A549 (cell line): ENCODE measurements around the gene CRB1. TPM values are rescaled to one million over a fixed set of nuclear protein-coding genes. Genes with fewer than 3 reads are reported as not detected.

Experiments used
- ATAC-seq, 2 experiments: fragments of 200-7000 bp in 1 of 2; fragments of >200 bp in 1 of 2; cut with Nextera tagmentation in 1 of 2; cut with Tn5 transposase in 1 of 2; 3 replicates each; pipeline versions ENCODE4 v1.8.0 to v1.9.1; 2018 to 2020; ENCODE audit warnings: mild to moderate bottlenecking in 1 of 2, moderate library complexity in 1 of 2
- CTCF ChIA-PET: fragments of 300-600 bp; sonication (Branson Sonifier 250); formaldehyde crosslinking; extraction: SDS; loops from one replicate; lab custom pipeline; 2021; ENCODE audit warnings: antibody characterized with exemption, inconsistent platforms; lab: Yijun Ruan, JAX
- POLR2A ChIA-PET: fragments of 350-600 bp; formaldehyde crosslinking; extraction: SDS; loops from one replicate; lab custom pipeline; 2021; ENCODE audit warnings: antibody characterized with exemption, inconsistent platforms; lab: Yijun Ruan, JAX
- DNase-seq, 2 experiments: peaks; one replicate each; pipeline versions ENCODE4 v3.0.0 to v3.0.0-alpha.2; 2011 to 2016; ENCODE audit warnings: low read depth in 1 of 2, low spot score in 1 of 2
- FAIRE-seq: peaks from 2 replicates; lab custom pipeline; 2011; peaks lifted over from hg19 to GRCh38; lab: Jason Lieb, UNC
- H3K27ac ChIP-seq, 2 experiments: fragments of >200 bp; sonication (Bioruptor Twin); formaldehyde crosslinking; 3 replicates each; pipeline ENCODE4 v1.5.1; 2016 to 2017
- H3K4me1 ChIP-seq: fragments of >200 bp; sonication (Bioruptor Twin); formaldehyde crosslinking; 3 replicates; pipeline ENCODE4 v1.6.1; 2016
- H3K4me2 ChIP-seq: fragments of >200 bp; sonication (Bioruptor Twin); formaldehyde crosslinking; 3 replicates; pipeline ENCODE4 v1.6.1; 2016
- H3K4me3 ChIP-seq: fragments of >200 bp; sonication (Bioruptor Twin); formaldehyde crosslinking; 3 replicates; pipeline ENCODE4 v1.5.1; 2016
- H3K9me3 ChIP-seq: fragments of >200 bp; sonication (Bioruptor Twin); formaldehyde crosslinking; 3 replicates; pipeline ENCODE4 v1.6.1; 2016
- CBX2 ChIP-seq: fragments of 200-600 bp; sonication (generic); IDR thresholded peaks from 2 replicates; pipeline ENCODE4 v1.6.1; 2016; ENCODE audit warnings: low read depth, mild to moderate bottlenecking, borderline replicate concordance
- CBX8 ChIP-seq: fragments of 200-600 bp; sonication (generic); IDR thresholded peaks from 2 replicates; pipeline ENCODE4 v1.6.1; 2016
- EHF ChIP-seq: fragments of 250-450 bp; sonication (Bioruptor Pico); IDR thresholded peaks from 2 replicates; pipeline ENCODE4 v1.5.0; 2020; ENCODE audit warnings: mild to moderate bottlenecking
- EP300 ChIP-seq, 2 experiments: fragments of >200 bp; sonication (Bioruptor Twin); formaldehyde crosslinking; IDR thresholded peaks; 2 replicates in 1 of 2; 3 replicates in 1 of 2; pipeline ENCODE4 v1.6.1; 2016 to 2017
- ESRRA ChIP-seq: fragments of 150-350 bp; IDR thresholded peaks from 2 replicates; pipeline ENCODE4 v1.6.1; 2014; ENCODE audit warnings: mild to moderate bottlenecking, low read length, borderline replicate concordance
- FOSB ChIP-seq: fragments of 250-450 bp; sonication (Bioruptor Pico); IDR thresholded peaks from 2 replicates; pipeline ENCODE4 v1.5.0; 2020; ENCODE audit warnings: mild to moderate bottlenecking, moderate library complexity
- FOXS1 ChIP-seq: fragments of 250-450 bp; sonication (Bioruptor Pico); IDR thresholded peaks from 2 replicates; pipeline ENCODE4 v1.5.0; 2020; ENCODE audit warnings: mild to moderate bottlenecking, moderate library complexity
- HDAC2 ChIP-seq: fragments of 200-600 bp; sonication (generic); IDR thresholded peaks from 2 replicates; pipeline ENCODE4 v1.6.1; 2016
- HOXA7 ChIP-seq: fragments of 250-450 bp; sonication (Bioruptor Pico); IDR thresholded peaks from 2 replicates; pipeline ENCODE4 v1.5.0; 2020; ENCODE audit warnings: mild to moderate bottlenecking, moderate library complexity
- KDM1A ChIP-seq: fragments of 200-600 bp; sonication (generic); IDR thresholded peaks from 2 replicates; pipeline ENCODE4 v1.6.1; 2016; ENCODE audit warnings: low read depth, mild to moderate bottlenecking
- KDM5A ChIP-seq: fragments of 200-600 bp; sonication (generic); IDR thresholded peaks from 2 replicates; pipeline ENCODE4 v1.6.1; 2016; ENCODE audit warnings: antibody characterized with exemption, mild to moderate bottlenecking
- NPAS2 ChIP-seq: fragments of 250-450 bp; sonication (Bioruptor Pico); IDR thresholded peaks from 2 replicates; pipeline ENCODE4 v1.8.0; 2022; ENCODE audit warnings: mild to moderate bottlenecking, moderate library complexity, borderline replicate concordance
- NR3C1 ChIP-seq: fragments of >200 bp; sonication (Bioruptor Twin); formaldehyde crosslinking; IDR thresholded peaks from 3 replicates; pipeline ENCODE4 v1.6.1; 2017
- POLR2A ChIP-seq: IDR thresholded peaks from 2 replicates; pipeline ENCODE4 v1.6.1; 2012; ENCODE audit warnings: mild to moderate bottlenecking, low read length
- RAD21 ChIP-seq, 2 experiments: fragments of >200 bp in 1 of 2; sonication (Bioruptor Twin) in 1 of 2; formaldehyde crosslinking in 1 of 2; IDR thresholded peaks in 1 of 2; conservative IDR thresholded peaks in 1 of 2; 2 replicates in 1 of 2; 3 replicates in 1 of 2; pipeline ENCODE4 v1.6.1; 2012 to 2018; ENCODE audit warnings: inconsistent platforms in 1 of 2
- RCOR1 ChIP-seq: fragments of 150-350 bp; IDR thresholded peaks from 2 replicates; pipeline ENCODE4 v1.6.1; 2014; ENCODE audit warnings: antibody characterized with exemption, low read length, low read depth
- RNF2 ChIP-seq: fragments of 200-600 bp; sonication (generic); IDR thresholded peaks from 2 replicates; pipeline ENCODE4 v1.6.1; 2016; ENCODE audit warnings: low read depth, mild to moderate bottlenecking, antibody characterized with exemption, moderate library complexity, borderline replicate concordance
- SMC3 ChIP-seq: fragments of >200 bp; sonication (Bioruptor Twin); formaldehyde crosslinking; IDR thresholded peaks from 3 replicates; pipeline ENCODE4 v1.6.1; 2018; ENCODE audit warnings: inconsistent platforms
- SREBF2 ChIP-seq: fragments of 450-650 bp; IDR thresholded peaks from 2 replicates; pipeline ENCODE4 v1.6.1; 2014; ENCODE audit warnings: mild to moderate bottlenecking, moderate library complexity
- TP53 ChIP-seq: fragments of 250-450 bp; sonication (Bioruptor Pico); IDR thresholded peaks from 2 replicates; pipeline ENCODE4 v1.5.0; 2021; ENCODE audit warnings: mild to moderate bottlenecking, moderate library complexity
- WGBS: methylation state at CpG from one replicate; pipeline ENCODE4 v1.1.6; 2017; ENCODE audit errors: missing lambda C conversion rate; 5-methylcytosine and 5-hydroxymethylcytosine counted together
- polyA plus RNA-seq, 4 experiments: library from polyadenylated mRNA; depleted of rRNA in 3 of 4; stranded (reverse); fragments of >200 nt; fragmentation: RNase III in 1 of 4; extraction: RNeasy Plus Mini Kit Qiagen cat#74134 plus additional on column Dnase treatment in 1 of 4; gene quantifications; 2 replicates in 3 of 4; 3 replicates in 1 of 4; pipeline ENCODE4 v1.2.3, GENCODE V29; 2011 to 2017
- TF ChIP-seq, protein P1 (sequence below): fragments of 200-600 bp; sonication (generic); IDR thresholded peaks from 2 replicates; pipeline ENCODE4 v1.6.1; 2016; ENCODE audit warnings: antibody characterized with exemption, mild to moderate bottlenecking, moderate library complexity
- TF ChIP-seq, protein P2 (sequence below): IDR thresholded peaks from 2 replicates; pipeline ENCODE4 v1.6.1; 2012; ENCODE audit warnings: low read depth, borderline replicate concordance
- TF ChIP-seq, protein P3 (sequence below): fragments of >200 bp; sonication (Bioruptor Twin); formaldehyde crosslinking; IDR thresholded peaks from 3 replicates; pipeline ENCODE4 v1.5.1; 2016
- TF ChIP-seq, protein P4 (sequence below): fragments of >200 bp; sonication (Bioruptor Twin); formaldehyde crosslinking; IDR thresholded peaks from 2 replicates; pipeline ENCODE4 v1.6.1; 2016
- TF ChIP-seq, protein P5 (sequence below): fragments of >200 bp; sonication (Bioruptor Twin); formaldehyde crosslinking; IDR thresholded peaks from 3 replicates; pipeline ENCODE4 v1.6.1; 2016

Gene CRB1
- polyA plus RNA-seq, 2 of the 4 experiments (the other 2 are of a cell fraction), result not detected

DNA sequence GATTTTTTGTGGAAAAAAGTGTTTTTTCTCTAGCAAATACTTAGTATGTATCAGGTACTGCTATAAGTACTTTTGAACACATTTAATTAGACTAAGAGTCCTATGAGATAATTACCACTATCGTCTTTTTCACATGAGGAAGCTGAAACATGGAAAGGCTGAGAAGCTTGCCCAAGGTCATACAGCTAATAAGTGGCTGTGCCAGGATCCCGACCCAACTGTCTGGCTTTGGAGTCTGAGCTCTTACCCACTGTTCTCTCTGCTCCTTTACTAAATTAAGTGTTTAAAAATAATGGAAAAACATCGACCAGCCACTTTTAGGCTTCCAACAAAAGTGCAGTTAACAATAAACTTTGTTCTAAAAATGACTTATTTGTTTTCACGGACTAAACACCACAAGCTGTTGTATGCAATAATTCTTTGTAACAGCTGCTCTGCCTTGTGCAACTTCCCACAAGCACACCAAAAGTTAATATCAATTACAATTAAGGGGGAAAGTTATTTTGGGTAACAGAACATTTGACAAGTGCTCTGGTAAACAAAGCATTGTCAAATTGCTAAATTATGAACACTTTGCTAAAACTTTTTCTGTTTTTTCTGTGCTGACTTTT is 75.7 kb downstream of the CRB1 start:
- POLR2A ChIA-PET, result no interaction called here
- no peak for FAIRE-seq
- H3K9me3 ChIP-seq, result no peaks in the 10 kb centered on the region
- no peak overlapping the region for H3K27ac ChIP-seq
- TF ChIP-seq, protein P1, sequence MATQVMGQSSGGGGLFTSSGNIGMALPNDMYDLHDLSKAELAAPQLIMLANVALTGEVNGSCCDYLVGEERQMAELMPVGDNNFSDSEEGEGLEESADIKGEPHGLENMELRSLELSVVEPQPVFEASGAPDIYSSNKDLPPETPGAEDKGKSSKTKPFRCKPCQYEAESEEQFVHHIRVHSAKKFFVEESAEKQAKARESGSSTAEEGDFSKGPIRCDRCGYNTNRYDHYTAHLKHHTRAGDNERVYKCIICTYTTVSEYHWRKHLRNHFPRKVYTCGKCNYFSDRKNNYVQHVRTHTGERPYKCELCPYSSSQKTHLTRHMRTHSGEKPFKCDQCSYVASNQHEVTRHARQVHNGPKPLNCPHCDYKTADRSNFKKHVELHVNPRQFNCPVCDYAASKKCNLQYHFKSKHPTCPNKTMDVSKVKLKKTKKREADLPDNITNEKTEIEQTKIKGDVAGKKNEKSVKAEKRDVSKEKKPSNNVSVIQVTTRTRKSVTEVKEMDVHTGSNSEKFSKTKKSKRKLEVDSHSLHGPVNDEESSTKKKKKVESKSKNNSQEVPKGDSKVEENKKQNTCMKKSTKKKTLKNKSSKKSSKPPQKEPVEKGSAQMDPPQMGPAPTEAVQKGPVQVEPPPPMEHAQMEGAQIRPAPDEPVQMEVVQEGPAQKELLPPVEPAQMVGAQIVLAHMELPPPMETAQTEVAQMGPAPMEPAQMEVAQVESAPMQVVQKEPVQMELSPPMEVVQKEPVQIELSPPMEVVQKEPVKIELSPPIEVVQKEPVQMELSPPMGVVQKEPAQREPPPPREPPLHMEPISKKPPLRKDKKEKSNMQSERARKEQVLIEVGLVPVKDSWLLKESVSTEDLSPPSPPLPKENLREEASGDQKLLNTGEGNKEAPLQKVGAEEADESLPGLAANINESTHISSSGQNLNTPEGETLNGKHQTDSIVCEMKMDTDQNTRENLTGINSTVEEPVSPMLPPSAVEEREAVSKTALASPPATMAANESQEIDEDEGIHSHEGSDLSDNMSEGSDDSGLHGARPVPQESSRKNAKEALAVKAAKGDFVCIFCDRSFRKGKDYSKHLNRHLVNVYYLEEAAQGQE, result no peak
- no peak for TF ChIP-seq SREBF2
- CTCF ChIA-PET, result interaction anchor here (1.3 to 1.9 kb wide), 2 partner anchors 11 to 163 kb away, joined by 3 to 7 read pairs; no protein-coding TSS in a partner anchor
- no peak for DNase-seq
- no peak for ATAC-seq
- no peak overlapping the region for H3K4me2 ChIP-seq
- no peak overlapping the region for H3K4me3 ChIP-seq
- 33% methylated on average over 4 of the region's 4 CpGs for WGBS
- H3K4me1 ChIP-seq, result no peaks in the 10 kb centered on the region

DNA sequence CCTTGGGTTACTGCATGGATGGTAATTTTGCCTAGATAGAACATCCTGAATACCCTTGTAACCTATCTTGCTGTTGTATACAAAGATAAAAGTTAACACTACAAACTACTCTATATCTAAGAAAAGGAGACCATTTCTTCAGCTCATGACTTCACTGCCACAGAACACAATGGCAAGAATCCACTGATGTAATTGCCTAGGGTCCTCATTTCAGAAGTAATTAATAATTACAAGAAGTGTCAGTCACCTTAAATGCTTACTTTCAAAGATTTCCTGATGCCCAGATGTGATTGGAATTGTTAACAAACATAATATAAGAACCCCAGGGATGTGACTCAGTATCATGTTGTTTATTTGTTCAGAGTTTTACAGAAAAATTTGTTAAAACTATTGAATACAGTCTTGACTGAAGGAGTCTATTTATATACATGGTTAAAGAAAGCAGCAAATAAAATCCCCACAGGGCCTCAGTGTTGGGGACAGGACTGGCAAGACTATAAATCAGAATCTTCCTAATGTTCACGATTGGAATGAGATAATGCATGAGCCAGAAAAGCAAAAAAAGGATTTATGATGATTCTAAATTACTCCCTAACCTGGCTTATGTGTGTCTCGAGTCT is 83.9 kb downstream of the CRB1 start:
- Histone ChIP-seq H3K27ac (no peak overlapping the region), H3K4me1 (no peaks in the 10 kb centered on the region)
- FAIRE-seq, result no peak
- TF ChIP-seq RCOR1 (no peak), NPAS2 (CRISPR knock-in tag) (no peak), RNF2 (no peak), EP300 (IDR thresholded peaks at IDR 0.05) (no peak), SMC3 (no peak), ESRRA (no peak), FOSB (CRISPR knock-in tag) (no peak), KDM1A (no peak)
- TF ChIP-seq, all 56 proteins: peak for 0
- DNase-seq (no peak), ATAC-seq (no peak)
- Histone ChIP-seq H3K4me3 (no peak overlapping the region), H3K9me3 (no peaks in the 10 kb centered on the region), H3K4me2 (no peak overlapping the region)
- ChIA-PET POLR2A (no interaction called here), CTCF (no interaction called here)
- 39% methylated on average over 2 of the region's 2 CpGs for WGBS

DNA sequence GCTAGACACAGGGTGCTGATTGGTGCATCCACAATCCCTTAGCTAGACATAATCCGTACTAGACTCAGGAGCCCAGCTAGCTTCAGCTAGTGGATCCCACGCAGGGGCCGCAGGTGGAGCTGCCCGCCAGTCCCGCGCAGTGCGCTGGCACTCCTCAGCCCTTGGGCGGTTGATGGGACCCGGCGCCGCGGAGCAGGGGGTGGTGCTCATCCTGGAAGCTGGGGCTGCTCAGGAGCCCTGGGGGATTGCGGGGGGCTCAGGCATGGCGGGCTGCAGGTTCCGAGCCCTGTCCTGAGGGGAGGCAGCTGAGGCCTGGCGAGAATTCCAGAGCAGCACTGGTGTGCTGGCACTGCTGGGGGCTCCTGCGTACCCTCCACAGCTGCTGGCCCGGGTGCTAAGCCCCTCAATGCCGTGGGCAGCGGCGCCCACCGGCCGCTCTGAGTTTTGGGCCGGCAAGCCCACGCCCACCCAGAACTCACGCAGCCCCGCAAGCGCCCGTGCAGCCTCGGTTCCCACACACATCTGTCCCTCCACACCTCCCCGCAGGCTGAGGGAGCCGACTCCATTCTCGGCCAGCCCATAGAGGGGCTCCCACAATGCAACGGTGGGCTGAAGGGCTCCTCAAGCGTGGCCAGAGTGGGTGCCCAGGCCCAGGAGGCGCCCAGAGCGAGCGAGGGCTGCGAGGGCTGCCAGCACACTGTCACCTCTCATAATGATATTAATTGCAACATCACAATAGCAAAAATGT is 87.4 kb downstream of the CRB1 start:
- H3K27ac ChIP-seq, result no peak overlapping the region
- no peaks in the 10 kb centered on the region for H3K4me1 ChIP-seq
- no peak overlapping the region for H3K4me3 ChIP-seq
- H3K4me2 ChIP-seq, result no peak overlapping the region
- DNase-seq (no peak), ATAC-seq (no peak; a peak in 1 of 6 replicates), FAIRE-seq (no peak)
- POLR2A ChIA-PET, result no interaction called here
- TF ChIP-seq, protein P2, sequence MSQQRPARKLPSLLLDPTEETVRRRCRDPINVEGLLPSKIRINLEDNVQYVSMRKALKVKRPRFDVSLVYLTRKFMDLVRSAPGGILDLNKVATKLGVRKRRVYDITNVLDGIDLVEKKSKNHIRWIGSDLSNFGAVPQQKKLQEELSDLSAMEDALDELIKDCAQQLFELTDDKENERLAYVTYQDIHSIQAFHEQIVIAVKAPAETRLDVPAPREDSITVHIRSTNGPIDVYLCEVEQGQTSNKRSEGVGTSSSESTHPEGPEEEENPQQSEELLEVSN, result no peak
- no peak for TF ChIP-seq KDM5A
- no peak for TF ChIP-seq POLR2A
- no peak for TF ChIP-seq RAD21 (conservative IDR thresholded peaks at IDR 0.05 in 1 of 2, IDR thresholded peaks at IDR 0.05 in 1 of 2)
- TF ChIP-seq, protein P3, sequence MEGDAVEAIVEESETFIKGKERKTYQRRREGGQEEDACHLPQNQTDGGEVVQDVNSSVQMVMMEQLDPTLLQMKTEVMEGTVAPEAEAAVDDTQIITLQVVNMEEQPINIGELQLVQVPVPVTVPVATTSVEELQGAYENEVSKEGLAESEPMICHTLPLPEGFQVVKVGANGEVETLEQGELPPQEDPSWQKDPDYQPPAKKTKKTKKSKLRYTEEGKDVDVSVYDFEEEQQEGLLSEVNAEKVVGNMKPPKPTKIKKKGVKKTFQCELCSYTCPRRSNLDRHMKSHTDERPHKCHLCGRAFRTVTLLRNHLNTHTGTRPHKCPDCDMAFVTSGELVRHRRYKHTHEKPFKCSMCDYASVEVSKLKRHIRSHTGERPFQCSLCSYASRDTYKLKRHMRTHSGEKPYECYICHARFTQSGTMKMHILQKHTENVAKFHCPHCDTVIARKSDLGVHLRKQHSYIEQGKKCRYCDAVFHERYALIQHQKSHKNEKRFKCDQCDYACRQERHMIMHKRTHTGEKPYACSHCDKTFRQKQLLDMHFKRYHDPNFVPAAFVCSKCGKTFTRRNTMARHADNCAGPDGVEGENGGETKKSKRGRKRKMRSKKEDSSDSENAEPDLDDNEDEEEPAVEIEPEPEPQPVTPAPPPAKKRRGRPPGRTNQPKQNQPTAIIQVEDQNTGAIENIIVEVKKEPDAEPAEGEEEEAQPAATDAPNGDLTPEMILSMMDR, result no peak
- TF ChIP-seq EP300 (IDR thresholded peaks at IDR 0.05), result no peak
- TF ChIP-seq TP53, result no peak
- TF ChIP-seq HOXA7 (CRISPR knock-in tag), result no peak
- TF ChIP-seq NR3C1, result no peak
- TF ChIP-seq EHF (CRISPR knock-in tag), result no peak
- no peak for TF ChIP-seq FOXS1 (CRISPR knock-in tag)
- no peak for TF ChIP-seq CBX2
- TF ChIP-seq, protein P4, sequence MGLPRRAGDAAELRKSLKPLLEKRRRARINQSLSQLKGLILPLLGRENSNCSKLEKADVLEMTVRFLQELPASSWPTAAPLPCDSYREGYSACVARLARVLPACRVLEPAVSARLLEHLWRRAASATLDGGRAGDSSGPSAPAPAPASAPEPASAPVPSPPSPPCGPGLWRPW, result no peak
- no peak for TF ChIP-seq ESRRA
- no peak for TF ChIP-seq CBX8
- TF ChIP-seq, protein P5, sequence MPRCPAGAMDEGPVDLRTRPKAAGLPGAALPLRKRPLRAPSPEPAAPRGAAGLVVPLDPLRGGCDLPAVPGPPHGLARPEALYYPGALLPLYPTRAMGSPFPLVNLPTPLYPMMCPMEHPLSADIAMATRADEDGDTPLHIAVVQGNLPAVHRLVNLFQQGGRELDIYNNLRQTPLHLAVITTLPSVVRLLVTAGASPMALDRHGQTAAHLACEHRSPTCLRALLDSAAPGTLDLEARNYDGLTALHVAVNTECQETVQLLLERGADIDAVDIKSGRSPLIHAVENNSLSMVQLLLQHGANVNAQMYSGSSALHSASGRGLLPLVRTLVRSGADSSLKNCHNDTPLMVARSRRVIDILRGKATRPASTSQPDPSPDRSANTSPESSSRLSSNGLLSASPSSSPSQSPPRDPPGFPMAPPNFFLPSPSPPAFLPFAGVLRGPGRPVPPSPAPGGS, result no peak
- no peak for TF ChIP-seq HDAC2
- WGBS, result 79% methylated on average over 21 of the region's 39 CpGs
- no peaks in the 10 kb centered on the region for H3K9me3 ChIP-seq
- CTCF ChIA-PET, result interaction anchor here (1.4 to 2.2 kb wide), 2 partner anchors 11 to 132 kb away, joined by 4 to 7 read pairs; no protein-coding TSS in a partner anchor
